HCT116 (cell line): ENCODE results near the gene LSM4. TPM values are rescaled to one million over a fixed set of nuclear protein-coding genes. Genes with fewer than 3 reads are reported as not detected.
A peak's percentile ranks its signal among the peaks of the same experiment; 100 is the strongest.

Experiments
- ATAC-seq: fragments of 200-7000 bp; cut with Tn5 transposase; 2 replicates; pipeline ENCODE4 v1.9.1; 2020; ENCODE audit warnings: mild to moderate bottlenecking, moderate library complexity
- BruUV-seq: library from RNA; stranded (reverse); fragments of 400-500 nt; replicated peaks from 2 replicates; lab custom pipeline; 2021; lab: Mats Ljungman, UMichigan
- CTCF ChIA-PET: fragments of 300-600 bp; sonication (Branson Sonifier 250); formaldehyde crosslinking; loops from one replicate; lab custom pipeline; 2021; ENCODE audit warnings: antibody characterized with exemption; lab: Charles Lee
- POLR2A ChIA-PET: fragments of 300-600, 350-600 bp; sonication (Branson Sonifier 250); formaldehyde crosslinking; loops from one replicate; lab custom pipeline; 2021; ENCODE audit warnings: antibody characterized with exemption; lab: Charles Lee
- RAD21 ChIA-PET, 2 experiments: fragments of 300-600 bp; sonication (Branson Sonifier 250); formaldehyde crosslinking; loops; one replicate each; lab custom pipeline; 2023; ENCODE audit warnings: low total read pairs in 2 of 2; ENCODE audit not compliant: uncharacterized antibody in 2 of 2, unreplicated experiment in 2 of 2, low non-redundant PET in 1 of 2; lab: Charles Lee
- DNase-seq: peaks from one replicate; pipeline ENCODE4 v3.0.0-alpha.2; 2010; ENCODE audit warnings: low read depth, low spot score
- H2AFZ ChIP-seq: fragments of 200-600 bp; shearing (Covaris generic), sonication (generic); 2 replicates; pipeline ENCODE4 v1.6.1; 2017; ENCODE audit warnings: low read depth, mixed run types, mixed read lengths, antibody characterized with exemption, low read length; ENCODE audit not compliant: poor library complexity, severe bottlenecking
- H3K27ac ChIP-seq: 2 replicates; pipeline ENCODE4 v1.5.1; 2012; ENCODE audit warnings: low read depth, low read length
- H3K27me3 ChIP-seq: fragments of 200-600 bp; sonication (generic); 2 replicates; pipeline ENCODE4 v1.6.1; 2016; ENCODE audit warnings: mixed run types, low read length, mixed read lengths; ENCODE audit not compliant: insufficient read depth
- H3K36me3 ChIP-seq, 2 experiments: fragments of 200-500 bp in 1 of 2; fragments of 200-600 bp in 1 of 2; sonication (Bioruptor generic) in 1 of 2; sonication (generic) in 1 of 2; 2 replicates each; pipeline versions ENCODE4 v1.5.1 to v1.6.1; 2014 to 2016; ENCODE audit warnings: low read length in 2 of 2, inconsistent platforms in 1 of 2, mixed read lengths in 1 of 2, mixed run types in 1 of 2; ENCODE audit not compliant: insufficient read depth in 2 of 2, control insufficient read depth in 1 of 2
- H3K4me1 ChIP-seq, 2 experiments: fragments of 200-600 bp in 1 of 2; sonication (generic) in 1 of 2; 2 replicates each; pipeline versions ENCODE4 v1.5.1 to v1.6.1; 2012 to 2017; ENCODE audit warnings: low read length in 2 of 2, inconsistent platforms in 1 of 2, mild to moderate bottlenecking in 1 of 2, mixed read lengths in 1 of 2, mixed run types in 1 of 2, moderate library complexity in 1 of 2; ENCODE audit not compliant: insufficient read depth in 2 of 2, control insufficient read depth in 1 of 2
- H3K4me2 ChIP-seq: fragments of 200-600 bp; sonication (generic); 2 replicates; pipeline ENCODE4 v1.6.1; 2017; ENCODE audit warnings: mixed run types, low read length, mixed read lengths
- H3K4me3 ChIP-seq, 2 experiments: fragments of 200-600 bp in 1 of 2; sonication (generic) in 1 of 2; replicated peaks in 1 of 2; 2 replicates each; pipeline ENCODE4 v1.5.1; 2011 to 2016; ENCODE audit warnings: low read length in 2 of 2, control low read depth in 1 of 2, low read depth in 1 of 2, mild to moderate bottlenecking in 1 of 2, mixed read lengths in 1 of 2, mixed run types in 1 of 2
- H3K79me2 ChIP-seq: fragments of 200-600 bp; sonication (generic); 2 replicates; pipeline ENCODE4 v1.6.1; 2017; ENCODE audit warnings: mild to moderate bottlenecking, mixed run types, low read length, moderate library complexity, mixed read lengths; ENCODE audit not compliant: insufficient read depth
- H3K9ac ChIP-seq: fragments of 200-600 bp; sonication (generic); 2 replicates; pipeline ENCODE4 v1.6.1; 2016; ENCODE audit warnings: low read length, mixed read lengths
- H3K9me2 ChIP-seq: fragments of 200-600 bp; sonication (generic), shearing (Covaris generic); 2 replicates; pipeline ENCODE4 v1.6.1; 2017; ENCODE audit warnings: mixed run types, mild to moderate bottlenecking, moderate library complexity; ENCODE audit not compliant: insufficient read depth
- H3K9me3 ChIP-seq, 2 experiments: fragments of 200-500 bp in 1 of 2; fragments of 200-600 bp in 1 of 2; sonication (Bioruptor generic) in 1 of 2; sonication (generic) in 1 of 2; 2 replicates each; pipeline ENCODE4 v1.6.1; 2014 to 2017; ENCODE audit warnings: low read length in 2 of 2, mixed read lengths in 2 of 2, inconsistent platforms in 1 of 2, low read depth in 1 of 2, mild to moderate bottlenecking in 1 of 2, mixed run types in 1 of 2, moderate library complexity in 1 of 2; ENCODE audit not compliant: control insufficient read depth in 1 of 2, insufficient read depth in 1 of 2
- H4K20me1 ChIP-seq: fragments of 200-600 bp; sonication (generic), shearing (Covaris generic); 2 replicates; pipeline ENCODE4 v1.6.1; 2017; ENCODE audit warnings: mixed run types, mild to moderate bottlenecking, moderate library complexity; ENCODE audit not compliant: insufficient read depth
- CEBPB ChIP-seq: IDR thresholded peaks from 2 replicates; pipeline ENCODE4 v1.6.1; 2012; ENCODE audit warnings: low read depth
- EGR1 ChIP-seq: IDR thresholded peaks from 2 replicates; pipeline ENCODE4 v1.6.1; 2012; ENCODE audit warnings: low read depth
- JUND ChIP-seq: IDR thresholded peaks from 2 replicates; pipeline ENCODE4 v1.6.1; 2012
- POLR2A ChIP-seq: IDR thresholded peaks from 2 replicates; pipeline ENCODE4 v1.7.0; 2011; ENCODE audit warnings: borderline replicate concordance; ENCODE audit not compliant: insufficient read depth, insufficient read length; ENCODE audit errors: extremely low read depth
- POLR2AphosphoS5 ChIP-seq: IDR thresholded peaks from 2 replicates; pipeline ENCODE4 v1.6.1; 2011; ENCODE audit warnings: mild to moderate bottlenecking, low read depth, low read length, moderate library complexity
- SIN3A ChIP-seq: IDR thresholded peaks from 2 replicates; pipeline ENCODE4 v1.6.1; 2012; ENCODE audit warnings: low read depth
- SP1 ChIP-seq: IDR thresholded peaks from 2 replicates; pipeline ENCODE4 v1.6.1; 2012; ENCODE audit warnings: low read depth
- YY1 ChIP-seq: IDR thresholded peaks from 2 replicates; pipeline ENCODE4 v1.6.1; 2011; ENCODE audit warnings: low read length, low read depth, moderate library complexity, mild to moderate bottlenecking; ENCODE audit not compliant: insufficient replicate concordance; ENCODE audit errors: extremely low read depth
- ZFX ChIP-seq: fragments of 450-650 bp; IDR thresholded peaks from 2 replicates; pipeline ENCODE4 v1.6.1; 2017
- ZNF274 ChIP-seq: fragments of 200-500 bp; sonication (Bioruptor generic); IDR thresholded peaks from 2 replicates; pipeline ENCODE4 v1.6.1; 2014; ENCODE audit warnings: mild to moderate bottlenecking, low read depth, low read length, inconsistent platforms
- intact Hi-C: fragments of 100-400 bp; cut with micrococcal nuclease; formaldehyde crosslinking; loops from 2 replicates; pipeline ENCODE4 v1.10.0; 2022
- total RNA-seq: library from RNA; stranded (reverse); gene quantifications from one replicate; pipeline ENCODE4 v1.2.1, GENCODE V29; 2021; ENCODE audit not compliant: unreplicated experiment
- TF ChIP-seq, protein P1 (sequence below): IDR thresholded peaks from 2 replicates; pipeline ENCODE4 v1.6.1; 2012
- TF ChIP-seq, protein P2 (sequence below): IDR thresholded peaks from 2 replicates; pipeline ENCODE4 v1.6.1; 2011; ENCODE audit warnings: mild to moderate bottlenecking, low read length, moderate library complexity; ENCODE audit not compliant: insufficient replicate concordance; ENCODE audit errors: extremely low read depth

Gene LSM4
- total RNA-seq, 1 experiment from 2014 or later: 400 TPM

GRCh38 chr19:18304458-18305310 is 18.2 kb downstream of the LSM4 start:
- Histone ChIP-seq H3K4me1 (peaks cover 49 to 63% of the 10 kb centered on the region in 2 experiments), H3K9me3 (no peaks in the 10 kb centered on the region), H3K4me2 (peak overlapping the region; percentile 79), H2AFZ (no peak overlapping the region), H3K79me2 (no peaks in the 10 kb centered on the region), H3K27ac (peak overlapping the region; percentile 97), H3K4me3 (peak overlapping the region; percentile 46 to 55), H3K27me3 (no peaks in the 10 kb centered on the region)
- RAD21 ChIA-PET: interaction anchor here (0.8 to 1.3 kb wide), 5 partner anchors 18 to 30 kb away, joined by 3 to 5 read pairs (median 4); partner anchors contain the start of genes JUND (in 2 of the 2), IQCN (in 1 of the 2) and LSM4 (in 1 of the 2)
- intact Hi-C loops: loop anchor here (2.0 kb wide), 1 partner anchor 30 kb away; the partner anchor contains the start of gene IQCN
- no peak for DNase-seq
- ATAC-seq: peak; percentile 76
- POLR2A ChIA-PET: interaction anchor here (1.0 to 3.0 kb wide), 11 partner anchors 9 to 79 kb away, joined by 3 to 62 read pairs (median 6); partner anchors contain the start of genes IQCN, JUND and LSM4
- no peak for TF ChIP-seq JUND
- no peak for TF ChIP-seq ZNF274
- peak; percentile 42; the same call in 1 of the 2 replicates for TF ChIP-seq ZFX
- 0 out of 2 replicates have a peak, but pooled peaks have one; percentile 54 for TF ChIP-seq SP1
- TF ChIP-seq EGR1: peak; percentile 85
- TF ChIP-seq POLR2A: peak; percentile 55
- TF ChIP-seq POLR2AphosphoS5: peak; percentile 80
- TF ChIP-seq, all 23 proteins: peak for 5
- TSS peak; percentile 93 for BruUV-seq
- Histone ChIP-seq H3K36me3 (peaks cover 10 to 29% of the 10 kb centered on the region in 2 experiments; a peak in 2 of 4 replicates), H3K9ac (peak overlapping the region; percentile 72), H3K9me2 (no peaks in the 10 kb centered on the region), H4K20me1 (no peaks in the 10 kb centered on the region)
- CTCF ChIA-PET: interaction anchor here (0.7 to 2.1 kb wide), 6 partner anchors 12 to 81 kb away, joined by 3 to 21 read pairs (median 11); partner anchors contain the start of genes GDF15 and LSM4

DNA sequence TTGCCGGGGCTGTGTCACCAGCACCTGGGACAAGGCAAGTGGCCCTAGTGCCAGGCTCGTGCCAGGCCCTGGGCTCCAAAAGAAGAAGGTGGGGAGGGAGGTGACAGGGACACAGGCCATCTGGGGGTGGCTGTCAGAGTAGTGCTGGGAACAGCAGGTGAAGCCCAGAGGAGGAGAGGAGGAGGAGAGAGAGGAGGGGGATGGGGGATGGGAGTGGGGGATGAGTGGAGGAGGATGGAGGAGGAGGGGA is 18.7 kb downstream of the LSM4 start:
- DNase-seq (no peak), ATAC-seq (peak; percentile 13)
- Histone ChIP-seq H3K36me3 (peaks cover 10 to 26% of the 10 kb centered on the region in 2 experiments; a peak in 2 of 4 replicates), H3K4me3 (peak overlapping the region; percentile 46 to 55), H3K4me2 (peak overlapping the region; percentile 79), H4K20me1 (no peaks in the 10 kb centered on the region), H2AFZ (no peak overlapping the region), H3K27ac (peak overlapping the region; percentile 97), H3K79me2 (no peaks in the 10 kb centered on the region), H3K9ac (peak overlapping the region; percentile 72), H3K27me3 (no peaks in the 10 kb centered on the region), H3K9me3 (no peaks in the 10 kb centered on the region), H3K9me2 (no peaks in the 10 kb centered on the region), H3K4me1 (peaks cover 51 to 69% of the 10 kb centered on the region in 2 experiments)
- ChIA-PET RAD21 (interaction anchor here (1.2 to 1.3 kb wide), 3 partner anchors 19 to 30 kb away, joined by 3 to 5 read pairs (median 5); partner anchors contain the start of genes IQCN (in 1 of the 2), JUND (in 1 of the 2) and LSM4 (in 1 of the 2)), CTCF (interaction anchor here (0.7 to 2.1 kb wide), 5 partner anchors 11 to 25 kb away, joined by 4 to 21 read pairs (median 12); partner anchors contain the start of gene LSM4), POLR2A (interaction anchor here (1.3 to 3.0 kb wide), 8 partner anchors 11 to 29 kb away, joined by 5 to 62 read pairs (median 10); partner anchors contain the start of genes IQCN, JUND and LSM4)
- BruUV-seq: no TSS peak
- TF ChIP-seq, protein P1, sequence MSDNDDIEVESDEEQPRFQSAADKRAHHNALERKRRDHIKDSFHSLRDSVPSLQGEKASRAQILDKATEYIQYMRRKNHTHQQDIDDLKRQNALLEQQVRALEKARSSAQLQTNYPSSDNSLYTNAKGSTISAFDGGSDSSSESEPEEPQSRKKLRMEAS: no peak
- TF ChIP-seq SIN3A (no peak; the same call in 1 of the 2 replicates), CEBPB (no peak), ZNF274 (no peak), YY1 (no peak)
- TF ChIP-seq, protein P2, sequence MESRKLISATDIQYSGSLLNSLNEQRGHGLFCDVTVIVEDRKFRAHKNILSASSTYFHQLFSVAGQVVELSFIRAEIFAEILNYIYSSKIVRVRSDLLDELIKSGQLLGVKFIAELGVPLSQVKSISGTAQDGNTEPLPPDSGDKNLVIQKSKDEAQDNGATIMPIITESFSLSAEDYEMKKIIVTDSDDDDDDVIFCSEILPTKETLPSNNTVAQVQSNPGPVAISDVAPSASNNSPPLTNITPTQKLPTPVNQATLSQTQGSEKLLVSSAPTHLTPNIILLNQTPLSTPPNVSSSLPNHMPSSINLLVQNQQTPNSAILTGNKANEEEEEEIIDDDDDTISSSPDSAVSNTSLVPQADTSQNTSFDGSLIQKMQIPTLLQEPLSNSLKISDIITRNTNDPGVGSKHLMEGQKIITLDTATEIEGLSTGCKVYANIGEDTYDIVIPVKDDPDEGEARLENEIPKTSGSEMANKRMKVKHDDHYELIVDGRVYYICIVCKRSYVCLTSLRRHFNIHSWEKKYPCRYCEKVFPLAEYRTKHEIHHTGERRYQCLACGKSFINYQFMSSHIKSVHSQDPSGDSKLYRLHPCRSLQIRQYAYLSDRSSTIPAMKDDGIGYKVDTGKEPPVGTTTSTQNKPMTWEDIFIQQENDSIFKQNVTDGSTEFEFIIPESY: no peak
- intact Hi-C loops: loop anchor here (2.0 kb wide), 1 partner anchor 29 kb away; the partner anchor contains the start of gene IQCN
